H9 (cell line): ENCODE results near the gene EPS8. TPM values are rescaled to one million over a fixed set of nuclear protein-coding genes. Genes with fewer than 3 reads are reported as not detected.
"Not testable (repeated sequence)": the region's sequence is repeated elsewhere in the genome, so short reads cannot be mapped to it uniquely, and the experiment has no call there.

ENCODE experiments used
- DNase-seq: peaks from one replicate; pipeline ENCODE4 v3.0.0-alpha.2; 2017
- H2AFZ ChIP-seq: one replicate; pipeline ENCODE4 v1.6.1; 2013; ENCODE audit warnings: mild to moderate bottlenecking, low read length, control low read depth, moderate library complexity
- H2AK5ac ChIP-seq: 2 replicates; pipeline ENCODE4 v1.6.1; 2013; ENCODE audit warnings: low read length, control low read depth, mixed read lengths; ENCODE audit not compliant: insufficient read length
- H2BK120ac ChIP-seq: one replicate; pipeline ENCODE4 v1.6.1; 2013; ENCODE audit warnings: low read depth, mild to moderate bottlenecking, low read length, control low read depth, inconsistent platforms; ENCODE audit not compliant: poor library complexity, severe bottlenecking
- H2BK12ac ChIP-seq: 2 replicates; pipeline ENCODE4 v1.6.1; 2013; ENCODE audit warnings: low read length, control low read depth, mixed read lengths, low read depth; ENCODE audit not compliant: insufficient read length
- H2BK15ac ChIP-seq: 2 replicates; pipeline ENCODE4 v1.6.1; 2013; ENCODE audit warnings: low read depth, low read length, control low read depth
- H2BK20ac ChIP-seq: one replicate; pipeline ENCODE4 v1.6.1; 2013; ENCODE audit warnings: low read depth, mild to moderate bottlenecking, low read length, control low read depth, inconsistent platforms; ENCODE audit not compliant: poor library complexity, severe bottlenecking
- H2BK5ac ChIP-seq: 2 replicates; pipeline ENCODE4 v1.6.1; 2013; ENCODE audit warnings: low read length, control low read depth, mixed read lengths; ENCODE audit not compliant: insufficient read length
- H3K14ac ChIP-seq: 2 replicates; pipeline ENCODE4 v1.6.1; 2013; ENCODE audit warnings: low read length, control low read depth; ENCODE audit not compliant: insufficient read depth
- H3K18ac ChIP-seq: 2 replicates; pipeline ENCODE4 v1.6.1; 2013; ENCODE audit warnings: low read depth, mild to moderate bottlenecking, mixed read lengths, low read length, control low read depth; ENCODE audit not compliant: insufficient read length
- H3K23ac ChIP-seq: 2 replicates; pipeline ENCODE4 v1.6.1; 2013; ENCODE audit warnings: low read length, control low read depth, mixed read lengths, low read depth; ENCODE audit not compliant: insufficient read length
- H3K23me2 ChIP-seq: 2 replicates; pipeline ENCODE4 v1.6.1; 2013; ENCODE audit warnings: low read depth, mild to moderate bottlenecking, mixed read lengths, low read length, control low read depth; ENCODE audit not compliant: insufficient read length, poor library complexity, severe bottlenecking
- H3K27ac ChIP-seq: 2 replicates; pipeline ENCODE4 v1.5.1; 2013; ENCODE audit warnings: low read length, control low read depth, mixed read lengths, low read depth; ENCODE audit not compliant: insufficient read length
- H3K27me3 ChIP-seq: 2 replicates; pipeline ENCODE4 v1.6.1; 2013; ENCODE audit warnings: low read length, control low read depth, inconsistent platforms; ENCODE audit not compliant: insufficient read depth
- H3K4ac ChIP-seq: 2 replicates; pipeline ENCODE4 v1.6.1; 2013; ENCODE audit warnings: low read depth, mild to moderate bottlenecking, control low read depth, inconsistent platforms, low read length, moderate library complexity
- H3K4me1 ChIP-seq: 2 replicates; pipeline ENCODE4 v1.6.1; 2013; ENCODE audit warnings: low read length, control low read depth, inconsistent platforms; ENCODE audit not compliant: insufficient read depth
- H3K4me2 ChIP-seq: 2 replicates; pipeline ENCODE4 v1.6.1; 2013; ENCODE audit warnings: low read length, control low read depth, mixed read lengths; ENCODE audit not compliant: insufficient read length, insufficient read depth
- H3K56ac ChIP-seq: 2 replicates; pipeline ENCODE4 v1.6.1; 2013; ENCODE audit warnings: low read depth, mild to moderate bottlenecking, mixed read lengths, low read length, control low read depth; ENCODE audit not compliant: insufficient read length
- H3K79me1 ChIP-seq: 2 replicates; pipeline ENCODE4 v1.6.1; 2013; ENCODE audit warnings: low read depth, mild to moderate bottlenecking, moderate library complexity, low read length, control low read depth, inconsistent platforms; ENCODE audit not compliant: insufficient read depth, poor library complexity, severe bottlenecking
- H3K79me2 ChIP-seq: 2 replicates; pipeline ENCODE4 v1.6.1; 2013; ENCODE audit warnings: low read length, control low read depth, inconsistent platforms; ENCODE audit not compliant: insufficient read depth
- H3K9ac ChIP-seq: 2 replicates; pipeline ENCODE4 v1.6.1; 2013; ENCODE audit warnings: low read length, control low read depth, mixed read lengths; ENCODE audit not compliant: insufficient read length; ENCODE audit errors: extremely low read depth
- H3K9me3 ChIP-seq: one replicate; pipeline ENCODE4 v1.6.1; 2013; ENCODE audit warnings: low read depth, low read length, inconsistent platforms; ENCODE audit not compliant: control insufficient read depth
- H3T11ph ChIP-seq: one replicate; pipeline ENCODE4 v1.6.1; 2013; ENCODE audit warnings: mild to moderate bottlenecking, low read length, control low read depth, inconsistent platforms
- H4K20me1 ChIP-seq: one replicate; pipeline ENCODE4 v1.6.1; 2013; ENCODE audit not compliant: control insufficient read depth, insufficient read length, insufficient read depth
- H4K5ac ChIP-seq: 2 replicates; pipeline ENCODE4 v1.6.1; 2013; ENCODE audit warnings: low read depth, mild to moderate bottlenecking, mixed read lengths, low read length, control low read depth; ENCODE audit not compliant: insufficient read length
- H4K8ac ChIP-seq: replicated peaks from 2 replicates; pipeline ENCODE4 v1.6.1; 2013; ENCODE audit warnings: low read length, control low read depth, mixed read lengths, low read depth; ENCODE audit not compliant: insufficient read length
- H4K91ac ChIP-seq: 2 replicates; pipeline ENCODE4 v1.6.1; 2013; ENCODE audit warnings: low read depth, mild to moderate bottlenecking, moderate library complexity, mixed read lengths, low read length, control low read depth; ENCODE audit not compliant: insufficient read length
- H3K27ac Mint-ChIP-seq, 3 experiments: 2 replicates in 2 of 3; 3 replicates in 1 of 3; pipeline ENCODE4 v1.8.0; 2020 to 2021; ENCODE audit warnings: mixed read lengths in 3 of 3, mild to moderate bottlenecking in 1 of 3, moderate library complexity in 1 of 3
- H3K27me3 Mint-ChIP-seq: 2 replicates; pipeline ENCODE4 v1.8.0; 2021; ENCODE audit warnings: low read depth, mild to moderate bottlenecking, moderate library complexity, mixed read lengths
- H3K36me3 Mint-ChIP-seq, 3 experiments: 2 replicates in 2 of 3; 3 replicates in 1 of 3; pipeline ENCODE4 v1.8.0; 2020 to 2021; ENCODE audit warnings: low read depth in 3 of 3, mixed read lengths in 3 of 3; ENCODE audit not compliant: insufficient read depth in 1 of 3
- H3K4me1 Mint-ChIP-seq, 2 experiments: 2 replicates each; pipeline ENCODE4 v1.8.0; 2020; ENCODE audit warnings: mixed read lengths in 2 of 2
- H3K4me3 Mint-ChIP-seq, 2 experiments: 2 replicates in 1 of 2; 3 replicates in 1 of 2; pipeline ENCODE4 v1.8.0; 2020 to 2021; ENCODE audit warnings: mild to moderate bottlenecking in 2 of 2, mixed read lengths in 2 of 2, moderate library complexity in 1 of 2
- H3K9me3 Mint-ChIP-seq, 2 experiments: 2 replicates in 1 of 2; 3 replicates in 1 of 2; pipeline ENCODE4 v1.8.0; 2020; ENCODE audit warnings: mild to moderate bottlenecking in 2 of 2, mixed read lengths in 2 of 2, moderate library complexity in 1 of 2
- WGBS: extraction: QIAGEN DNeasy Blood & Tissue Kit; methylation state at CpG from one replicate; pipeline ENCODE4 v1.1.7; 2013; ENCODE audit warnings: missing lambda C conversion rate, low lambda C conversion rate, mixed read lengths; ENCODE audit not compliant: insufficient read length; ENCODE audit errors: extremely low coverage; 5-methylcytosine and 5-hydroxymethylcytosine counted together
- total RNA-seq: library from RNA; stranded (reverse); gene quantifications from 2 replicates; pipeline ENCODE4 v1.2.1, GENCODE V29; 2021
- TF ChIP-seq, protein P1 (sequence below): fragments of 200-600 bp; sonication (generic); conservative IDR thresholded peaks from 3 replicates; pipeline ENCODE4 v1.8.0; 2021; ENCODE audit warnings: antibody characterized with exemption, mild to moderate bottlenecking

Gene EPS8
- total RNA-seq, 1 experiment from 2014 or later = 2.2 TPM

- no peak overlapping the region for H2BK15ac ChIP-seq
- no peaks in the 10 kb centered on the region for H3K79me2 ChIP-seq
- Mint-ChIP-seq H3K36me3 (0 out of 7 replicates have a peak, but pooled peaks cover 0 to 2% (median 0%) of the 10 kb centered on the region in 3 experiments), H3K4me3 (no peak overlapping the region), H3K27ac (no peak overlapping the region), H3K4me1 (no peaks in the 10 kb centered on the region), H3K27me3 (no peaks in the 10 kb centered on the region), H3K9me3 (peaks cover 2 to 3% of the 10 kb centered on the region in 2 experiments; a peak in 4 of 5 replicates)
- H4K20me1 ChIP-seq = no peaks in the 10 kb centered on the region
- no peaks in the 10 kb centered on the region for H3K4me1 ChIP-seq
- H3K4ac ChIP-seq = no peak overlapping the region
- TF ChIP-seq, protein P1, sequence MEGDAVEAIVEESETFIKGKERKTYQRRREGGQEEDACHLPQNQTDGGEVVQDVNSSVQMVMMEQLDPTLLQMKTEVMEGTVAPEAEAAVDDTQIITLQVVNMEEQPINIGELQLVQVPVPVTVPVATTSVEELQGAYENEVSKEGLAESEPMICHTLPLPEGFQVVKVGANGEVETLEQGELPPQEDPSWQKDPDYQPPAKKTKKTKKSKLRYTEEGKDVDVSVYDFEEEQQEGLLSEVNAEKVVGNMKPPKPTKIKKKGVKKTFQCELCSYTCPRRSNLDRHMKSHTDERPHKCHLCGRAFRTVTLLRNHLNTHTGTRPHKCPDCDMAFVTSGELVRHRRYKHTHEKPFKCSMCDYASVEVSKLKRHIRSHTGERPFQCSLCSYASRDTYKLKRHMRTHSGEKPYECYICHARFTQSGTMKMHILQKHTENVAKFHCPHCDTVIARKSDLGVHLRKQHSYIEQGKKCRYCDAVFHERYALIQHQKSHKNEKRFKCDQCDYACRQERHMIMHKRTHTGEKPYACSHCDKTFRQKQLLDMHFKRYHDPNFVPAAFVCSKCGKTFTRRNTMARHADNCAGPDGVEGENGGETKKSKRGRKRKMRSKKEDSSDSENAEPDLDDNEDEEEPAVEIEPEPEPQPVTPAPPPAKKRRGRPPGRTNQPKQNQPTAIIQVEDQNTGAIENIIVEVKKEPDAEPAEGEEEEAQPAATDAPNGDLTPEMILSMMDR = no peak
- H3K23me2 ChIP-seq = no peaks in the 10 kb centered on the region
- no peak overlapping the region for H3K18ac ChIP-seq
- no peak overlapping the region for H3K23ac ChIP-seq
- H3K79me1 ChIP-seq = no peaks in the 10 kb centered on the region
- H4K5ac ChIP-seq = no peak overlapping the region
- no peak overlapping the region for H2BK20ac ChIP-seq
- DNase-seq = no peak
- no peaks in the 10 kb centered on the region for H3K9me3 ChIP-seq
- no peak overlapping the region for H2BK12ac ChIP-seq
- no peak overlapping the region for H2BK5ac ChIP-seq
- no peak overlapping the region for H3T11ph ChIP-seq
- no CpG with 5 or more reads among the region's 2 CpGs for WGBS
- no peak overlapping the region for H3K56ac ChIP-seq
- no peak overlapping the region for H3K27ac ChIP-seq
- no peak overlapping the region for H3K4me2 ChIP-seq
- H4K8ac ChIP-seq = no peak overlapping the region
- no peak overlapping the region for H4K91ac ChIP-seq
- no peaks in the 10 kb centered on the region for H3K27me3 ChIP-seq
- no peak overlapping the region for H2AFZ ChIP-seq
- H3K14ac ChIP-seq = no peak overlapping the region
- no peak overlapping the region for H2BK120ac ChIP-seq
- H2AK5ac ChIP-seq = no peak overlapping the region
- H3K9ac ChIP-seq = no peak overlapping the region
Observed at GRCh38 chr12:15741082-15741481, 48.1 kb downstream of the EPS8 start.

- not testable (repeated sequence) for H3K4me1 ChIP-seq, H3K27ac ChIP-seq, H2AK5ac ChIP-seq, H3K4me1 Mint-ChIP-seq, H2BK120ac ChIP-seq, H2BK15ac ChIP-seq, H4K20me1 ChIP-seq, H4K5ac ChIP-seq, H2BK12ac ChIP-seq, H3K79me1 ChIP-seq, H3K23ac ChIP-seq, H4K8ac ChIP-seq, H3K27ac Mint-ChIP-seq, H3K9ac ChIP-seq, H2BK20ac ChIP-seq, DNase-seq, H2BK5ac ChIP-seq, H3K9me3 Mint-ChIP-seq, H3K36me3 Mint-ChIP-seq, H3K4ac ChIP-seq, H2AFZ ChIP-seq, H3K27me3 ChIP-seq, H3K4me2 ChIP-seq, H3K79me2 ChIP-seq, H3K4me3 Mint-ChIP-seq, H4K91ac ChIP-seq, H3K14ac ChIP-seq, H3K9me3 ChIP-seq, H3K56ac ChIP-seq, H3K27me3 Mint-ChIP-seq, H3K23me2 ChIP-seq, H3K18ac ChIP-seq, H3T11ph ChIP-seq
- WGBS = no CpG with 5 or more reads among the region's 5 CpGs
Observed at GRCh38 chr12:15740389-15740788, 48.8 kb downstream of the EPS8 start.
